GM23338 (cell line): ENCODE measurements around the gene ULBP3. TPM values are rescaled to one million over a fixed set of nuclear protein-coding genes. Genes with fewer than 3 reads are reported as not detected.

Experiments
- ATAC-seq: fragments of 200-7000 bp; cut with Tn5 transposase; 3 replicates; pipeline ENCODE4 v1.9.1; 2020
- DNase-seq: peaks from one replicate; pipeline ENCODE4 v3.0.0-alpha.2; 2015; ENCODE audit warnings: low spot score
- H2AFZ ChIP-seq: fragments of 200-600 bp; sonication (generic); 2 replicates; pipeline ENCODE4 v1.8.0; 2016; ENCODE audit warnings: antibody characterized with exemption, mild to moderate bottlenecking, moderate library complexity
- H3F3A ChIP-seq: fragments of 200-600 bp; sonication (generic); replicated peaks from 2 replicates; pipeline ENCODE4 v1.8.0; 2017; ENCODE audit warnings: antibody characterized with exemption, mixed run types, low read depth
- H3K27ac ChIP-seq: fragments of 200-600 bp; sonication (generic); 2 replicates; pipeline ENCODE4 v1.6.1; 2016; ENCODE audit warnings: low read depth
- H3K27me3 ChIP-seq: fragments of 200-600 bp; sonication (generic); 2 replicates; pipeline ENCODE4 v1.8.0; 2016; ENCODE audit warnings: mild to moderate bottlenecking, mixed run types, moderate library complexity; ENCODE audit not compliant: insufficient read depth
- H3K36me3 ChIP-seq: fragments of 200-600 bp; sonication (generic); 2 replicates; pipeline ENCODE4 v1.8.0; 2016; ENCODE audit warnings: mild to moderate bottlenecking; ENCODE audit not compliant: insufficient read depth
- H3K4me1 ChIP-seq: fragments of 200-600 bp; sonication (generic); 2 replicates; pipeline ENCODE4 v1.8.0; 2016; ENCODE audit warnings: mild to moderate bottlenecking, moderate library complexity; ENCODE audit not compliant: insufficient read depth
- H3K4me2 ChIP-seq: fragments of 200-600 bp; sonication (generic); 2 replicates; pipeline ENCODE4 v1.7.1; 2017; ENCODE audit warnings: mixed run types
- H3K4me3 ChIP-seq: fragments of 200-600 bp; sonication (generic); 2 replicates; pipeline ENCODE4 v1.6.1; 2016; ENCODE audit warnings: mixed run types
- H3K79me2 ChIP-seq: fragments of 200-600 bp; sonication (generic); replicated peaks from 2 replicates; pipeline ENCODE4 v1.8.0; 2017; ENCODE audit warnings: mild to moderate bottlenecking; ENCODE audit not compliant: insufficient read depth
- H3K9me2 ChIP-seq: fragments of 200-600 bp; sonication (generic); 2 replicates; pipeline ENCODE4 v1.8.0; 2017; ENCODE audit not compliant: insufficient read depth
- H4K20me1 ChIP-seq: fragments of 200-600 bp; sonication (generic); replicated peaks from 2 replicates; pipeline ENCODE4 v1.8.0; 2017; ENCODE audit warnings: mild to moderate bottlenecking; ENCODE audit not compliant: insufficient read depth
- H3K27ac Mint-ChIP-seq: 2 replicates; pipeline ENCODE4 v1.8.0; 2020; ENCODE audit warnings: inconsistent platforms, mild to moderate bottlenecking, moderate library complexity, mixed read lengths
- H3K27me3 Mint-ChIP-seq: 3 replicates; pipeline ENCODE4 v1.8.0; 2022; ENCODE audit warnings: low read depth, mild to moderate bottlenecking, moderate library complexity, mixed read lengths, inconsistent platforms; ENCODE audit not compliant: insufficient read depth, poor library complexity
- H3K36me3 Mint-ChIP-seq: 3 replicates; pipeline ENCODE4 v1.8.0; 2021; ENCODE audit warnings: low read depth, mild to moderate bottlenecking, inconsistent platforms, moderate library complexity, mixed read lengths
- H3K4me1 Mint-ChIP-seq: 3 replicates; pipeline ENCODE4 v1.8.0; 2020; ENCODE audit warnings: mild to moderate bottlenecking, inconsistent platforms, mixed read lengths
- H3K4me3 Mint-ChIP-seq: 3 replicates; pipeline ENCODE4 v1.8.0; 2021; ENCODE audit warnings: moderate library complexity, mild to moderate bottlenecking, inconsistent platforms, mixed read lengths
- H3K9me3 Mint-ChIP-seq: 3 replicates; pipeline ENCODE4 v1.8.0; 2020; ENCODE audit warnings: moderate library complexity, mild to moderate bottlenecking, inconsistent platforms, mixed read lengths
- CREB1 ChIP-seq: fragments of 250-450 bp; sonication (Bioruptor Pico); IDR thresholded peaks from 2 replicates; pipeline ENCODE4 v1.5.0; 2020; ENCODE audit warnings: low read depth, mild to moderate bottlenecking, moderate library complexity
- EZH2 ChIP-seq: fragments of 200-600 bp; sonication (generic); IDR thresholded peaks from one replicate; pipeline ENCODE4 v1.8.0; 2017; ENCODE audit warnings: antibody characterized with exemption, mild to moderate bottlenecking, low read depth; ENCODE audit not compliant: unreplicated experiment
- EZH2phosphoT487 ChIP-seq: fragments of 200-600 bp; sonication (generic); IDR thresholded peaks from one replicate; pipeline ENCODE4 v1.8.1; 2018; ENCODE audit warnings: antibody characterized with exemption; ENCODE audit not compliant: unreplicated experiment
- NANOG ChIP-seq: IDR thresholded peaks from 2 replicates; pipeline ENCODE4 v1.6.1; 2016; ENCODE audit warnings: antibody characterized with exemption, borderline replicate concordance
- POLR2AphosphoS5 ChIP-seq: IDR thresholded peaks from 2 replicates; pipeline ENCODE4 v1.6.1; 2016; ENCODE audit warnings: antibody characterized with exemption, low read depth
- STAT1 ChIP-seq: IDR thresholded peaks from one replicate; pipeline ENCODE4 v1.6.1; 2016; ENCODE audit warnings: antibody characterized with exemption; ENCODE audit not compliant: unreplicated experiment
- ZNF114 ChIP-seq: fragments of 250-450 bp; sonication (Bioruptor Pico); IDR thresholded peaks from 2 replicates; pipeline ENCODE4 v1.5.0; 2020; ENCODE audit warnings: mild to moderate bottlenecking, moderate library complexity
- ZNF331 ChIP-seq: fragments of 250-450 bp; sonication (Bioruptor Pico); IDR thresholded peaks from 2 replicates; pipeline ENCODE4 v1.5.0; 2020; ENCODE audit warnings: low read depth, mild to moderate bottlenecking, moderate library complexity
- ZNF462 ChIP-seq: fragments of 250-450 bp; sonication (Bioruptor Pico); IDR thresholded peaks from 2 replicates; pipeline ENCODE4 v1.5.0; 2020; ENCODE audit warnings: mild to moderate bottlenecking, moderate library complexity
- polyA plus RNA-seq: library from polyadenylated mRNA; unstranded; fragments of >200 nt; fragmentation: Nextera tagmentation; extraction: Ambion mirVana; gene quantifications from 2 replicates; pipeline ENCODE4 v1.2.1, GENCODE V29; 2016
- total RNA-seq: library from RNA; depleted of rRNA; stranded (reverse); fragments of >200 nt; shearing (Covaris generic); gene quantifications from 2 replicates; pipeline ENCODE4 v1.2.3, GENCODE V29; 2014
- TF ChIP-seq, protein P1 (sequence below): IDR thresholded peaks from 2 replicates; pipeline ENCODE4 v1.6.1; 2016; ENCODE audit warnings: antibody characterized with exemption
- TF ChIP-seq, protein P2 (sequence below): IDR thresholded peaks from one replicate; pipeline ENCODE4 v1.6.1; 2018; ENCODE audit warnings: antibody characterized with exemption; ENCODE audit not compliant: unreplicated experiment

ULBP3 gene
- total and polyA plus RNA-seq, 2 experiments from 2014 or later = 0.60 to 4.2 TPM

GRCh38 chr6:150076196-150076893 lies 7.4 kb upstream of the ULBP3 start (continued):
- TF ChIP-seq ZNF462 (CRISPR knock-in tag) (no peak), CREB1 (CRISPR knock-in tag) (no peak), ZNF331 (CRISPR knock-in tag) (no peak)

- Histone ChIP-seq H3F3A (no peaks in the 10 kb centered on the region), H3K79me2 (no peaks in the 10 kb centered on the region), H3K9me2 (no peaks in the 10 kb centered on the region), H3K4me3 (no peak overlapping the region), H3K36me3 (no peaks in the 10 kb centered on the region), H3K27me3 (peaks cover under 1% of the 10 kb centered on the region; the same call in 1 of the 2 replicates), H2AFZ (no peak overlapping the region), H3K4me2 (no peak overlapping the region), H3K4me1 (no peaks in the 10 kb centered on the region), H3K27ac (no peak overlapping the region), H4K20me1 (no peaks in the 10 kb centered on the region)
- no peak for ATAC-seq
- Mint-ChIP-seq H3K27me3 (peaks cover 10% of the 10 kb centered on the region), H3K4me1 (peaks cover 21% of the 10 kb centered on the region), H3K27ac (no peak overlapping the region), H3K9me3 (no peaks in the 10 kb centered on the region), H3K36me3 (no peaks in the 10 kb centered on the region), H3K4me3 (no peak overlapping the region)
- no peak for DNase-seq
- no peak for TF ChIP-seq NANOG
- no peak for TF ChIP-seq ZNF114
- TF ChIP-seq EZH2 = no peak
- TF ChIP-seq STAT1 = no peak
- TF ChIP-seq, protein P1, sequence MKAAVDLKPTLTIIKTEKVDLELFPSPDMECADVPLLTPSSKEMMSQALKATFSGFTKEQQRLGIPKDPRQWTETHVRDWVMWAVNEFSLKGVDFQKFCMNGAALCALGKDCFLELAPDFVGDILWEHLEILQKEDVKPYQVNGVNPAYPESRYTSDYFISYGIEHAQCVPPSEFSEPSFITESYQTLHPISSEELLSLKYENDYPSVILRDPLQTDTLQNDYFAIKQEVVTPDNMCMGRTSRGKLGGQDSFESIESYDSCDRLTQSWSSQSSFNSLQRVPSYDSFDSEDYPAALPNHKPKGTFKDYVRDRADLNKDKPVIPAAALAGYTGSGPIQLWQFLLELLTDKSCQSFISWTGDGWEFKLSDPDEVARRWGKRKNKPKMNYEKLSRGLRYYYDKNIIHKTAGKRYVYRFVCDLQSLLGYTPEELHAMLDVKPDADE = no peak
- TF ChIP-seq, protein P2, sequence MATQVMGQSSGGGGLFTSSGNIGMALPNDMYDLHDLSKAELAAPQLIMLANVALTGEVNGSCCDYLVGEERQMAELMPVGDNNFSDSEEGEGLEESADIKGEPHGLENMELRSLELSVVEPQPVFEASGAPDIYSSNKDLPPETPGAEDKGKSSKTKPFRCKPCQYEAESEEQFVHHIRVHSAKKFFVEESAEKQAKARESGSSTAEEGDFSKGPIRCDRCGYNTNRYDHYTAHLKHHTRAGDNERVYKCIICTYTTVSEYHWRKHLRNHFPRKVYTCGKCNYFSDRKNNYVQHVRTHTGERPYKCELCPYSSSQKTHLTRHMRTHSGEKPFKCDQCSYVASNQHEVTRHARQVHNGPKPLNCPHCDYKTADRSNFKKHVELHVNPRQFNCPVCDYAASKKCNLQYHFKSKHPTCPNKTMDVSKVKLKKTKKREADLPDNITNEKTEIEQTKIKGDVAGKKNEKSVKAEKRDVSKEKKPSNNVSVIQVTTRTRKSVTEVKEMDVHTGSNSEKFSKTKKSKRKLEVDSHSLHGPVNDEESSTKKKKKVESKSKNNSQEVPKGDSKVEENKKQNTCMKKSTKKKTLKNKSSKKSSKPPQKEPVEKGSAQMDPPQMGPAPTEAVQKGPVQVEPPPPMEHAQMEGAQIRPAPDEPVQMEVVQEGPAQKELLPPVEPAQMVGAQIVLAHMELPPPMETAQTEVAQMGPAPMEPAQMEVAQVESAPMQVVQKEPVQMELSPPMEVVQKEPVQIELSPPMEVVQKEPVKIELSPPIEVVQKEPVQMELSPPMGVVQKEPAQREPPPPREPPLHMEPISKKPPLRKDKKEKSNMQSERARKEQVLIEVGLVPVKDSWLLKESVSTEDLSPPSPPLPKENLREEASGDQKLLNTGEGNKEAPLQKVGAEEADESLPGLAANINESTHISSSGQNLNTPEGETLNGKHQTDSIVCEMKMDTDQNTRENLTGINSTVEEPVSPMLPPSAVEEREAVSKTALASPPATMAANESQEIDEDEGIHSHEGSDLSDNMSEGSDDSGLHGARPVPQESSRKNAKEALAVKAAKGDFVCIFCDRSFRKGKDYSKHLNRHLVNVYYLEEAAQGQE = no peak
- TF ChIP-seq EZH2phosphoT487 = no peak
- no peak for TF ChIP-seq POLR2AphosphoS5
- TF ChIP-seq CREB1 (CRISPR knock-in tag) = no peak
These were observed 6.1 kb upstream of the ULBP3 start for GRCh38 chr6:150075034-150075421.
